Measurements from ENCODE around the gene TLE1. TPM values are rescaled to one million over a fixed set of nuclear protein-coding genes. Genes with fewer than 3 reads are reported as not detected.
"Not testable (repeated sequence)": the region's sequence is repeated elsewhere in the genome, so short reads cannot be mapped to it uniquely, and the experiment has no call there.

The TLE1 gene
- total RNA-seq, 2 experiments from 2014 or later = 0.37 to 0.75 TPM

GRCh38 chr9:81619353-81620001, 69.9 kb downstream of the TLE1 start:
- DNase-seq = no peak
- Mint-ChIP-seq H3K9me3 (no peaks in the 10 kb centered on the region), H3K36me3 (ENCODE audit: low read depth) (no peaks in the 10 kb centered on the region), H3K4me1 (peaks cover 9% of the 10 kb centered on the region), H3K27me3 (no peaks in the 10 kb centered on the region), H3K27ac (no peak overlapping the region), H3K4me3 (no peak overlapping the region)
- ChIA-PET POLR2A (no interaction called here), CTCF (no interaction called here)

GRCh38 chr9:81618923-81619322, 70.4 kb downstream of the TLE1 start:
- ChIA-PET POLR2A (no interaction called here), CTCF (no interaction called here)
- Mint-ChIP-seq H3K27me3 (no peaks in the 10 kb centered on the region), H3K36me3 (ENCODE audit: low read depth) (no peaks in the 10 kb centered on the region), H3K4me3 (no peak overlapping the region), H3K4me1 (peaks cover 9% of the 10 kb centered on the region), H3K27ac (no peak overlapping the region), H3K9me3 (no peaks in the 10 kb centered on the region)
- no peak for DNase-seq

- Mint-ChIP-seq H3K4me1 (peaks cover 9% of the 10 kb centered on the region), H3K27ac (no peak overlapping the region), H3K27me3 (no peaks in the 10 kb centered on the region), H3K36me3 (ENCODE audit: low read depth) (no peaks in the 10 kb centered on the region), H3K9me3 (no peaks in the 10 kb centered on the region), H3K4me3 (no peak overlapping the region)
- DNase-seq = no peak
- CTCF ChIA-PET = no interaction called here
- POLR2A ChIA-PET = no interaction called here
Measured at GRCh38 chr9:81616141-81616540, 73.2 kb downstream of the TLE1 start.

GRCh38 chr9:81614335-81614734, 75.0 kb downstream of the TLE1 start:
- peaks cover 7% of the 10 kb centered on the region for H3K4me1 Mint-ChIP-seq
- POLR2A ChIA-PET = interaction anchor here (0.6 kb wide), 1 partner anchor 524 kb away, joined by 3 read pairs; no protein-coding TSS in a partner anchor
- no peak overlapping the region for H3K4me3 Mint-ChIP-seq
- H3K27ac Mint-ChIP-seq = no peak overlapping the region
- H3K27me3 Mint-ChIP-seq = no peaks in the 10 kb centered on the region
- DNase-seq = no peak
- no peaks in the 10 kb centered on the region for H3K36me3 Mint-ChIP-seq (ENCODE audit: low read depth)
- CTCF ChIA-PET = no interaction called here
- no peaks in the 10 kb centered on the region for H3K9me3 Mint-ChIP-seq

GRCh38 chr9:81613002-81613812, 76.1 kb downstream of the TLE1 start:
- Mint-ChIP-seq H3K27me3 (no peaks in the 10 kb centered on the region), H3K9me3 (no peaks in the 10 kb centered on the region), H3K36me3 (ENCODE audit: low read depth) (no peaks in the 10 kb centered on the region), H3K4me1 (peaks cover 7% of the 10 kb centered on the region), H3K27ac (no peak overlapping the region), H3K4me3 (no peak overlapping the region)
- ChIA-PET CTCF (no interaction called here), POLR2A (no interaction called here)
- DNase-seq = no peak

- Mint-ChIP-seq H3K36me3 (ENCODE audit: low read depth) (no peaks in the 10 kb centered on the region), H3K4me3 (no peak overlapping the region), H3K27ac (no peak overlapping the region), H3K4me1 (peaks cover 7% of the 10 kb centered on the region), H3K9me3 (no peaks in the 10 kb centered on the region), H3K27me3 (no peaks in the 10 kb centered on the region)
- DNase-seq = no peak
- CTCF ChIA-PET = no interaction called here
- POLR2A ChIA-PET = no interaction called here
Measured at GRCh38 chr9:81611664-81612063, 77.7 kb downstream of the TLE1 start.

- H3K36me3 Mint-ChIP-seq (ENCODE audit: low read depth) = no peaks in the 10 kb centered on the region
- H3K9me3 Mint-ChIP-seq = no peaks in the 10 kb centered on the region
- no peak overlapping the region for H3K27ac Mint-ChIP-seq
- ChIA-PET CTCF (no interaction called here), POLR2A (no interaction called here)
- H3K27me3 Mint-ChIP-seq = no peaks in the 10 kb centered on the region
- DNase-seq = no peak
- no peak overlapping the region for H3K4me3 Mint-ChIP-seq
- H3K4me1 Mint-ChIP-seq = peaks cover 7% of the 10 kb centered on the region
Measured at GRCh38 chr9:81610740-81611107, 78.6 kb downstream of the TLE1 start.

- Mint-ChIP-seq H3K27ac (no peak overlapping the region), H3K4me1 (peaks cover 7% of the 10 kb centered on the region), H3K36me3 (ENCODE audit: low read depth) (no peaks in the 10 kb centered on the region), H3K4me3 (no peak overlapping the region), H3K9me3 (no peaks in the 10 kb centered on the region), H3K27me3 (no peaks in the 10 kb centered on the region)
- POLR2A ChIA-PET = no interaction called here
- no peak for DNase-seq
- CTCF ChIA-PET = no interaction called here
Measured at GRCh38 chr9:81609782-81610739, 79.3 kb downstream of the TLE1 start.

- H3K4me3 Mint-ChIP-seq = no peak overlapping the region
- H3K9me3 Mint-ChIP-seq = no peaks in the 10 kb centered on the region
- CTCF ChIA-PET = no interaction called here
- H3K27ac Mint-ChIP-seq = no peak overlapping the region
- no peak for DNase-seq
- POLR2A ChIA-PET = interaction anchor here (0.7 kb wide), 1 partner anchor 568 kb away, joined by 3 read pairs; no protein-coding TSS in a partner anchor
- H3K4me1 Mint-ChIP-seq = peaks cover 7% of the 10 kb centered on the region
- H3K27me3 Mint-ChIP-seq = no peaks in the 10 kb centered on the region
- H3K36me3 Mint-ChIP-seq (ENCODE audit: low read depth) = no peaks in the 10 kb centered on the region
Measured at GRCh38 chr9:81608289-81608657, 81.1 kb downstream of the TLE1 start.

GRCh38 chr9:81607593-81608288, 81.6 kb downstream of the TLE1 start:
- ChIA-PET CTCF (interaction anchor here (0.6 kb wide), 1 partner anchor 1344 kb away, joined by 3 read pairs; no protein-coding TSS in a partner anchor), POLR2A (no interaction called here)
- H3K4me1 Mint-ChIP-seq = peaks cover 7% of the 10 kb centered on the region
- no peak overlapping the region for H3K27ac Mint-ChIP-seq
- H3K36me3 Mint-ChIP-seq (ENCODE audit: low read depth) = no peaks in the 10 kb centered on the region
- no peak for DNase-seq
- H3K27me3 Mint-ChIP-seq = no peaks in the 10 kb centered on the region
- no peak overlapping the region for H3K4me3 Mint-ChIP-seq
- no peaks in the 10 kb centered on the region for H3K9me3 Mint-ChIP-seq

- DNase-seq; H3K4me3 Mint-ChIP-seq; H3K4me1 Mint-ChIP-seq; H3K27me3 Mint-ChIP-seq; H3K27ac Mint-ChIP-seq; POLR2A ChIA-PET; H3K9me3 Mint-ChIP-seq; H3K36me3 Mint-ChIP-seq (ENCODE audit: low read depth); CTCF ChIA-PET: not testable (repeated sequence)
Measured at GRCh38 chr9:81606261-81606660, 83.1 kb downstream of the TLE1 start.

GRCh38 chr9:81605170-81605670, 84.1 kb downstream of the TLE1 start:
- DNase-seq = no peak
- Mint-ChIP-seq H3K36me3 (ENCODE audit: low read depth) (no peaks in the 10 kb centered on the region), H3K4me3 (no peak overlapping the region), H3K9me3 (no peaks in the 10 kb centered on the region), H3K4me1 (peaks cover 3% of the 10 kb centered on the region), H3K27ac (no peak overlapping the region), H3K27me3 (no peaks in the 10 kb centered on the region)
- ChIA-PET POLR2A (no interaction called here), CTCF (no interaction called here)
